K562 (cell line): ENCODE results near the gene IL17RC. TPM values are rescaled to one million over a fixed set of nuclear protein-coding genes. Genes with fewer than 3 reads are reported as not detected.

Experiments used
- BCL6 ChIP-seq: fragments of 250-450 bp; sonication (Bioruptor Pico); IDR thresholded peaks from 2 replicates; pipeline ENCODE4 v1.4.0; 2020
- CLOCK ChIP-seq: fragments of 250-450 bp; sonication (Bioruptor Pico); IDR thresholded peaks from 2 replicates; pipeline ENCODE4 v1.4.0; 2020; ENCODE audit warnings: mild to moderate bottlenecking, moderate library complexity, borderline replicate concordance
- CREM ChIP-seq: IDR thresholded peaks from 2 replicates; pipeline ENCODE4 v1.6.1; 2014; ENCODE audit warnings: antibody characterized with exemption, low read depth
- ELF2 ChIP-seq: fragments of 250-450 bp; sonication (Bioruptor Pico); IDR thresholded peaks from 2 replicates; pipeline ENCODE4 v1.5.0; 2021; ENCODE audit warnings: mild to moderate bottlenecking
- FOS ChIP-seq: IDR thresholded peaks from 3 replicates; pipeline ENCODE4 v1.6.1; 2011; ENCODE audit not compliant: insufficient read length; ENCODE audit errors: extremely low read depth
- GABPB1 ChIP-seq: sonication (generic); formaldehyde crosslinking; IDR thresholded peaks from 2 replicates; pipeline ENCODE4 v1.8.0; 2022; ENCODE audit warnings: mild to moderate bottlenecking, missing genetic modification reagents
- HMG20A ChIP-seq: fragments of 450-650 bp; formaldehyde crosslinking; conservative IDR thresholded peaks from 2 replicates; pipeline ENCODE4 v1.4.0; 2020; ENCODE audit warnings: mild to moderate bottlenecking, mixed read lengths
- KDM1A ChIP-seq, 2 experiments: fragments of 450-650 bp; IDR thresholded peaks; 2 replicates each; pipeline ENCODE4 v1.6.1; 2016; ENCODE audit warnings: mild to moderate bottlenecking in 2 of 2
- KLF13 ChIP-seq: fragments of 450-650 bp; IDR thresholded peaks from 2 replicates; pipeline ENCODE4 v1.6.1; 2016; ENCODE audit warnings: missing genetic modification characterization, low read depth, mild to moderate bottlenecking, missing compliant biosample characterization, moderate library complexity, borderline replicate concordance
- LEF1 ChIP-seq: fragments of 450-650 bp; IDR thresholded peaks from 2 replicates; pipeline ENCODE4 v1.6.1; 2016; ENCODE audit warnings: mild to moderate bottlenecking
- RBM34 ChIP-seq: fragments of 200-400 bp; formaldehyde crosslinking; IDR thresholded peaks from 2 replicates; pipeline ENCODE4 v1.6.1; 2018; ENCODE audit warnings: low read length, borderline replicate concordance; ENCODE audit not compliant: insufficient read depth
- TEAD1 ChIP-seq, 2 experiments: fragments of 450-650 bp in 1 of 2; sonication (generic) in 1 of 2; formaldehyde crosslinking; IDR thresholded peaks; 2 replicates each; pipeline versions ENCODE4 v1.4.0 to v1.8.0; 2020 to 2022; ENCODE audit warnings: mild to moderate bottlenecking in 2 of 2, missing genetic modification reagents in 1 of 2
- TOE1 ChIP-seq, 2 experiments: fragments of 450-650 bp in 1 of 2; sonication (generic) in 1 of 2; formaldehyde crosslinking in 1 of 2; IDR thresholded peaks; 2 replicates each; pipeline versions ENCODE4 v1.7.1 to v1.8.0; 2016 to 2022; ENCODE audit warnings: borderline replicate concordance in 2 of 2, mild to moderate bottlenecking in 2 of 2, antibody characterized with exemption in 1 of 2, inconsistent platforms in 1 of 2, low read depth in 1 of 2, missing genetic modification reagents in 1 of 2, moderate library complexity in 1 of 2
- VEZF1 ChIP-seq: fragments of 200-800 bp; sonication (Bioruptor generic); IDR thresholded peaks from 2 replicates; pipeline ENCODE4 v1.6.1; 2017; ENCODE audit warnings: missing genetic modification characterization, missing compliant biosample characterization
- YY1 ChIP-seq, 3 experiments: IDR thresholded peaks; 2 replicates each; pipeline ENCODE4 v1.6.1; 2011; ENCODE audit warnings: low read length in 2 of 3, mild to moderate bottlenecking in 2 of 3, moderate library complexity in 2 of 3, borderline replicate concordance in 1 of 3, control low read depth in 1 of 3, low read depth in 1 of 3; ENCODE audit not compliant: insufficient read depth in 3 of 3, insufficient replicate concordance in 2 of 3, control insufficient read depth in 1 of 3, insufficient read length in 1 of 3; ENCODE audit errors: extremely low read depth in 1 of 3
- ZNF140 ChIP-seq: fragments of 250-450 bp; sonication (Bioruptor Pico); IDR thresholded peaks from 2 replicates; pipeline ENCODE4 v1.8.0; 2021; ENCODE audit warnings: moderate library complexity, mild to moderate bottlenecking, inconsistent platforms
- ZNF165 ChIP-seq: fragments of 250-450 bp; sonication (Bioruptor Pico); IDR thresholded peaks from 2 replicates; pipeline ENCODE4 v1.4.0; 2020; ENCODE audit warnings: borderline replicate concordance
- ZNF3 ChIP-seq: fragments of 250-450 bp; sonication (Bioruptor Pico); IDR thresholded peaks from 2 replicates; pipeline ENCODE4 v1.5.0; 2021; ENCODE audit warnings: mild to moderate bottlenecking, moderate library complexity
- ZNF398 ChIP-seq: fragments of 250-450 bp; sonication (Bioruptor Pico); IDR thresholded peaks from 2 replicates; pipeline ENCODE4 v1.8.0; 2021; ENCODE audit warnings: moderate library complexity, mild to moderate bottlenecking, inconsistent platforms
- ZNF444 ChIP-seq: fragments of 250-450 bp; sonication (Bioruptor Pico); IDR thresholded peaks from 2 replicates; pipeline ENCODE4 v1.4.0; 2020; ENCODE audit warnings: mild to moderate bottlenecking, moderate library complexity
- ZNF589 ChIP-seq: fragments of 200-800 bp; sonication (Bioruptor generic); IDR thresholded peaks from 2 replicates; pipeline ENCODE4 v1.6.1; 2016; ENCODE audit warnings: low read depth, missing genetic modification characterization, missing compliant biosample characterization
- ZSCAN29 ChIP-seq: fragments of 450-650 bp; IDR thresholded peaks from 2 replicates; pipeline ENCODE4 v1.6.1; 2017
- polyA plus RNA-seq, 8 experiments: library from polyadenylated mRNA; depleted of rRNA in 4 of 8; stranded (reverse) in 5 of 8; unstranded in 3 of 8; fragments of >200 nt; fragmentation: Nextera tagmentation in 2 of 8; fragmentation: Illumina TruSeq in 1 of 8; extraction: Ambion mirVana in 2 of 8; extraction: Trizol in 1 of 8; gene quantifications; 2 replicates each; pipeline versions ENCODE4 v1.2.1 to v1.2.3, GENCODE V29; 2011 to 2014; ENCODE audit warnings: inconsistent platforms in 1 of 8, missing spikeins in 1 of 8
- total RNA-seq, 7 experiments: library from RNA; depleted of rRNA in 6 of 7; stranded (reverse); fragments of >200 nt in 6 of 7; fragmentation: Illumina TruSeq in 2 of 7; extraction: Trizol in 2 of 7; gene quantifications; 2 replicates each; pipeline versions ENCODE4 v1.2.1 to v1.2.3, GENCODE V29; 2011 to 2021; ENCODE audit warnings: low replicate concordance in 1 of 7

The IL17RC gene
- total and polyA plus RNA-seq, 9 of the 15 experiments (the other 6 are each of a cell fraction or from before 2014, with no cell fraction given), result 0.15 to 11.4 (median 7.1) TPM; not detected in 1

GRCh38 chr3:9978710-9979305, 61.9 kb downstream of the IL17RC start (continued):
- TF ChIP-seq CLOCK (CRISPR knock-in tag), result no peak
- TF ChIP-seq YY1 (IDR thresholded peaks at IDR 0.05; ENCODE audit: borderline replicate concordance in 1 of 3, control insufficient read depth in 1 of 3, extremely low read depth in 1 of 3, insufficient read depth in 3 of 3, insufficient read length in 1 of 3, insufficient replicate concordance in 2 of 3, low read depth in 1 of 3, low read length in 2 of 3), result peak in 1 of 3 experiments; percentile 21
- TF ChIP-seq ZNF165 (CRISPR knock-in tag), result no peak
- peak; percentile 81; the same call in 1 of the 2 replicates for TF ChIP-seq ZNF589 (CRISPR knock-in tag)
- TF ChIP-seq KDM1A (IDR thresholded peaks at IDR 0.05), result peak; percentile 78
- peak; percentile 66; the same call in 1 of the 2 replicates for TF ChIP-seq ZNF444
- TF ChIP-seq VEZF1 (CRISPR knock-in tag), result no peak
- no peak for TF ChIP-seq TOE1 (IDR thresholded peaks at IDR 0.05; ENCODE audit: borderline replicate concordance)
- TF ChIP-seq TOE1 (CRISPR knock-in tag; IDR thresholded peaks at IDR 0.05; ENCODE audit: borderline replicate concordance, low read depth), result no peak
- TF ChIP-seq CREM, result peak; percentile 53; the same call in 1 of the 2 replicates
- TF ChIP-seq TEAD1 (CRISPR knock-in tag; IDR thresholded peaks at IDR 0.05), result peak in 1 of 2 experiments; percentile 35; a peak in 2 of 4 replicates
- no peak for TF ChIP-seq GABPB1 (CRISPR knock-in tag)
- TF ChIP-seq ZNF3, result no peak
- no peak for TF ChIP-seq KLF13 (tag)
- no peak for TF ChIP-seq RBM34
- TF ChIP-seq ZNF140, result no peak
- TF ChIP-seq ZSCAN29, result no peak
- TF ChIP-seq BCL6 (CRISPR knock-in tag), result no peak
- no peak; the same call in none of the 2 replicates for TF ChIP-seq LEF1
- no peak for TF ChIP-seq ELF2 (CRISPR knock-in tag)
- TF ChIP-seq HMG20A (CRISPR knock-in tag), result no peak
- TF ChIP-seq ZNF398 (CRISPR knock-in tag), result no peak
- TF ChIP-seq FOS, result no peak
